GM12872 (cell line): ENCODE measurements around the gene CHGA.

Experiments
- CTCF ChIP-seq: IDR thresholded peaks from 3 replicates; pipeline ENCODE4 v1.5.1; 2011; ENCODE audit warnings: low read depth, mild to moderate bottlenecking, low read length, moderate library complexity; ENCODE audit not compliant: insufficient read depth

Gene CHGA

GRCh38 chr14:92895352-92895878 is 27.5 kb upstream of the CHGA start:
- TF ChIP-seq CTCF: no peak

GRCh38 chr14:92897922-92898565 is 24.9 kb upstream of the CHGA start:
- TF ChIP-seq CTCF: no peak

- TF ChIP-seq CTCF: no peak
These were observed 24.3 kb upstream of the CHGA start for GRCh38 chr14:92898566-92899131.

GRCh38 chr14:92900660-92901059 is 22.3 kb upstream of the CHGA start:
- no peak for TF ChIP-seq CTCF

- TF ChIP-seq CTCF: no peak
These were observed 20.8 kb upstream of the CHGA start for GRCh38 chr14:92902191-92902590.

GRCh38 chr14:92902726-92903125 is 20.2 kb upstream of the CHGA start:
- no peak for TF ChIP-seq CTCF

- no peak for TF ChIP-seq CTCF
These were observed 19.6 kb upstream of the CHGA start for GRCh38 chr14:92903359-92903758.
